Nephron (organoid): Measurements from ENCODE around the gene PPP6R2.

Source experiments
- H3K27ac Mint-ChIP-seq, 3 experiments: 2 replicates each; pipeline ENCODE4 v1.8.0; 2020; ENCODE audit warnings: mixed read lengths in 3 of 3, mild to moderate bottlenecking in 2 of 3, moderate library complexity in 1 of 3
- H3K27me3 Mint-ChIP-seq: 2 replicates; pipeline ENCODE4 v1.8.0; 2021; ENCODE audit warnings: low read depth, mild to moderate bottlenecking, moderate library complexity, mixed read lengths
- H3K36me3 Mint-ChIP-seq: 2 replicates; pipeline ENCODE4 v1.8.0; 2020; ENCODE audit warnings: low read depth, mixed read lengths
- H3K4me1 Mint-ChIP-seq: 2 replicates; pipeline ENCODE4 v1.8.0; 2020; ENCODE audit warnings: mixed read lengths
- H3K4me3 Mint-ChIP-seq, 3 experiments: 2 replicates each; pipeline ENCODE4 v1.8.0; 2020; ENCODE audit warnings: mild to moderate bottlenecking in 3 of 3, mixed read lengths in 3 of 3, moderate library complexity in 2 of 3
- H3K9me3 Mint-ChIP-seq: 2 replicates; pipeline ENCODE4 v1.8.0; 2020; ENCODE audit warnings: mixed read lengths
- TF ChIP-seq, protein P1 (sequence below), 3 experiments: fragments of 200-600 bp; sonication (generic); IDR thresholded peaks; one replicate each; pipeline ENCODE4 v1.5.0; 2021; ENCODE audit warnings: antibody characterized with exemption in 3 of 3; ENCODE audit not compliant: unreplicated experiment in 3 of 3

The PPP6R2 gene

DNA sequence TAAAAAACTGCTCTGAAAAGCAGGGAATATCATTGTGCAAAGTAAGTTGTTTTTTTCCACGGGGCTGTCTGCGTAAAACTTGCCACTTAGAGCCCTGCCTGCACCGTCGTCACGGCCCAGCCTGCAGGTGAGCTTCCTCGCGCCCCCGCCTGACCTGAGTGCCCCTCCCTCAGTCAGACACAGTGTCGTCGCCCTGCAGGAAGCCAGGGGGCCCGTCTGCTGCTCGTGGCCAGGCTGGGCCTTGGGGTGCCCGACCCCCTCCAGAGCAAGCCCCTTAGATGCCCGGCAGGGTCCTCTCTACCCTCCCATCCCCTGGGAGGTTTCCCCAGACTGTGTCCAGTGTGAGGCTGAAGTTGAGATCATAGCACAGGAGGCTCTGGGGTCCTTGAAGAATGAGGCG, 100.1 kb downstream of the PPP6R2 start:
- Mint-ChIP-seq H3K9me3 (no peaks in the 10 kb centered on the region), H3K27me3 (no peaks in the 10 kb centered on the region), H3K4me1 (no peaks in the 10 kb centered on the region), H3K4me3 (no peak overlapping the region), H3K27ac (peak overlapping the region in 1 of 3 experiments; percentile 49), H3K36me3 (peaks cover 4% of the 10 kb centered on the region)
- TF ChIP-seq, protein P1, sequence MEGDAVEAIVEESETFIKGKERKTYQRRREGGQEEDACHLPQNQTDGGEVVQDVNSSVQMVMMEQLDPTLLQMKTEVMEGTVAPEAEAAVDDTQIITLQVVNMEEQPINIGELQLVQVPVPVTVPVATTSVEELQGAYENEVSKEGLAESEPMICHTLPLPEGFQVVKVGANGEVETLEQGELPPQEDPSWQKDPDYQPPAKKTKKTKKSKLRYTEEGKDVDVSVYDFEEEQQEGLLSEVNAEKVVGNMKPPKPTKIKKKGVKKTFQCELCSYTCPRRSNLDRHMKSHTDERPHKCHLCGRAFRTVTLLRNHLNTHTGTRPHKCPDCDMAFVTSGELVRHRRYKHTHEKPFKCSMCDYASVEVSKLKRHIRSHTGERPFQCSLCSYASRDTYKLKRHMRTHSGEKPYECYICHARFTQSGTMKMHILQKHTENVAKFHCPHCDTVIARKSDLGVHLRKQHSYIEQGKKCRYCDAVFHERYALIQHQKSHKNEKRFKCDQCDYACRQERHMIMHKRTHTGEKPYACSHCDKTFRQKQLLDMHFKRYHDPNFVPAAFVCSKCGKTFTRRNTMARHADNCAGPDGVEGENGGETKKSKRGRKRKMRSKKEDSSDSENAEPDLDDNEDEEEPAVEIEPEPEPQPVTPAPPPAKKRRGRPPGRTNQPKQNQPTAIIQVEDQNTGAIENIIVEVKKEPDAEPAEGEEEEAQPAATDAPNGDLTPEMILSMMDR (IDR thresholded peaks at IDR 0.05; ENCODE audit: unreplicated experiment in 3 of 3) = no peak

DNA sequence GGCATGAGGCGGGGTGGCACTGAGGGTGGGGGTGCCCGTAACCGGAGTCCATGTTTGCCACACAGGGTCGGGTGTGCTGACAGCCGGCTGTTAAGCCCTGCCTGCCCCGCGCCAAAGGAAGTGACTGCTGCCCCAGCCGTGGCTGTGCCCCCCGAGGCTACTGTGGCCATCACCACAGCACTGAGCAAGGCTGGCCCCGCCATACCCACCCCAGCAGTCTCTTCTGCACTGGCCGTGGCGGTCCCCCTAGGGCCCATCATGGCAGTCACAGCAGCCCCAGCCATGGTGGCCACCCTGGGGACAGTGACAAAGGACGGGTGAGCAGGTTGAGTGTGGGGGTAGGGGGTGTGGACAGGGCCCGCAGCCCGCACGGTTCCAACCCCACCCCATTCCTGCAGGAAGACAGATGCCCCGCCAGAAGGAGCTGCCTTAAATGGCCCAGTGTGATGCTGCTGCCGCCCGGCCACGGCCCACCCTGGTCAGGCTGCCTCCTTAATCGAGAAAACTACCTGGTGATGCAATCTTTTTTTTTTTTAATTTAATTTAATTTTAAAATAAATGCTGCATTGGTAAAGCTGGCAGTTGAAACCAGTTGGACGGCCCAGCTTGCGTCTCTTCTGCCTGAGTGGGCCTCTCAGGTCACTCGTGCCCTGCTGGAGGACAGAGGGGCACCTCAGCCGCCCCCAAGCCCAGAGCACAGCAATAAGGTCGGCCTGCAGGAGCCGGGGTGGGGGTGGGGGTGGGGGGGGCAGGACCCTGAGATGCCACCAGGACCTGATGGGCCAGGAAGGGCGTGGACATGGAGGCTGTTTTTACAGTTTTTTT, 100.9 kb downstream of the PPP6R2 start:
- H3K27me3 Mint-ChIP-seq = no peaks in the 10 kb centered on the region
- no peaks in the 10 kb centered on the region for H3K4me1 Mint-ChIP-seq
- TF ChIP-seq, protein P1 (IDR thresholded peaks at IDR 0.05; ENCODE audit: unreplicated experiment in 3 of 3) = no peak
- H3K36me3 Mint-ChIP-seq = peaks cover 12% of the 10 kb centered on the region
- no peak overlapping the region for H3K27ac Mint-ChIP-seq
- no peak overlapping the region for H3K4me3 Mint-ChIP-seq
- H3K9me3 Mint-ChIP-seq = no peaks in the 10 kb centered on the region

DNA sequence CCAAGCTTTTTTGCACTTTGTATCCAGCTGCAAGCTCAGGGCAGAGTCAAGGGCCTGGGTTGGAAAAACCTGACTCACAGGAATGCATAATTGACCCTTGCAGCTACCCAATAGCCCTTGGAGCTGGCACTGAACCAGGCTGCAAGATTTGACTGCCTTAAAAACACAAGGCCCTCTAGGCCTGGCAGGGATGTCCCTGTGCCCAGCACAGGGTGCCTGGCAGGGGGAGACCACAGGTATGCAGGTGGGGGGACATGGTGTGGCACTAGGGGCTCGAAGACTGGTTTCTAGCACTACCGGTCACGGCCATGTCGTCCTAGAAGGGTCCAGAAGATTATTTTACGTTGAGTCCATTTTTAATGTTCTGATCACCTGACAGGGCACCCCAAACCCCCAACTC, 101.5 kb downstream of the PPP6R2 start:
- Mint-ChIP-seq H3K4me1 (no peaks in the 10 kb centered on the region), H3K27me3 (no peaks in the 10 kb centered on the region), H3K9me3 (no peaks in the 10 kb centered on the region), H3K36me3 (peaks cover 18% of the 10 kb centered on the region), H3K27ac (no peak overlapping the region), H3K4me3 (no peak overlapping the region)
- TF ChIP-seq, protein P1 (IDR thresholded peaks at IDR 0.05; ENCODE audit: unreplicated experiment in 3 of 3) = no peak

DNA sequence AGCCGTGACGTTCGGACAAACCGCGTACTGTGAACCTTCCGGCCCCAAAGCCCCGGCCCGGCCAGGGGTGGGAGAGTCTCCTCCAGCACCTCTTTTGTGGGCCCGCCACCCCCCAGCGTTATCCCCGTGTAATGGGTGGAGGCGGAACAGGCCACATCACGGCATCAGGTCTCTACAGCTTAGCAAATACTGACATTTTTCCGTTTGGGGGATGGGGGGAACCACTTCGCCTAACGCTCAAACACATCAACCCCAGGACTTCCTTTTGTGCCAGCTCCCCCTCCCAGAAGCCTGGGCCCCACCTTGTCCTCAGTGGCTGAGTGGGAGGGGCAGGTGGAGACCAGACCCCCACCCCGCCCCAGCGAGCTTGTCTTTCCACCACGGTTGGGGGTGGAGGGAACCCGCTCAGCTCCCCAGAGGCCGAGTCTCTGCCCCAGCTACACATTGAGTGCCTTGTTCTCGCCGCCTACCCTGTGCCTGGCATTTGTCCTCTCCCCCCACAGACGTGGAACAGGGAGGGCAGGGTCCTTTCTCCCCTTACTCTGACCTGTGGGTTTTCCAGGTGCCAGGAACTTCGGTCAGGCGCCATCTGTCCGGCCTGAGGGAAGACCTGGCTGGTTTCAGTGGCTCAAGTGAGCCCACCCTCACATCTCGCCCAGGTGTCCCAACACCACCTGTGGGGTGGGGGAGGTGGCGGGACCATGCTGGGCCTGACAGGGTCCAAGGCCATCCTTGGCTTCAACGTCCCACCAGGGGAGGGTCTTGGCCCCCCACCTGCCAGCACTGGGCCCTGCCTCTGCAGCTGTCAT, 102.1 kb downstream of the PPP6R2 start:
- H3K27ac Mint-ChIP-seq = no peak overlapping the region
- TF ChIP-seq, protein P1 (IDR thresholded peaks at IDR 0.05; ENCODE audit: unreplicated experiment in 3 of 3) = no peak

DNA sequence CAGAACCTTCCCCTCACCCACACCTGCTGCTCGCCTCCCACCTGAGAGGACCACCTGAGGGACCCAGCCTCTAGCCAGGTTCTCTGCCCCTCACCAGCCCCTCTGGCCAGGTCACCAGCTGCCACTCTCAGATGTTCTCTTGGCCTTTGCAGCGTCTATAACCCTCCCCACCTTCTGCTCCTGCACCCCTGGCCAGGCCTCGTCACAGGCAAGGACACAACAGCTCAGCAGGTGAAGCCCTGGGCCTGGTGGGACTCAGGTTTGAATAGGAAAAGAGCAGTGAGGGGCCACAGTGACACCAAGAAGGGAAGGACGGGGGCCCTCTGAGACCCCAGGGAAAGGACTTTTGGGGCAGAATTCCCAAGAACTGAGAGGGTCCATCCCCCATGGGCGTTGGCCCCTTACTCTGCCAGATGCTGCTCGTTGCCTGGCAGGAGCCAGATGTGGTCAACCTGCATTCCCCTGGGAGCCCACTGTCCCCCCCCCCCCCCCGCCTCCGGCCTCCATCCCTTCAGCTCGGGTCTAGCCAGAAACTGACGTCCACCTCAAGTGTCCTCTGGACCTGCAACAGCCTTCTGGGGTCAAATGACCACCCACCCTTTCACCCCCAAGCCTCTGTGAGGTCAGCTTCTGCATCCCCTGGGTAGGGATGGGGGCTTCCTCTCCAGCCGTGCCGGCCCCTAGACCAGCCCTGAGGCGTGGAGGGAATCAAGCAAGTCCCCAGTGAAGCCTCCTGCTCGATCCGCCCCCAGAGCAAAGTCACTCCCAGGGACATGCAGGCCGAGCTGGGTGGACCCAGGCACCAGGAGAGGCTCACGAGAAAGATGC, 103.0 kb downstream of the PPP6R2 start:
- H3K27me3 Mint-ChIP-seq = no peaks in the 10 kb centered on the region
- H3K27ac Mint-ChIP-seq = no peak overlapping the region
- H3K36me3 Mint-ChIP-seq = peaks cover 30% of the 10 kb centered on the region
- no peaks in the 10 kb centered on the region for H3K9me3 Mint-ChIP-seq
- no peak overlapping the region for H3K4me3 Mint-ChIP-seq
- no peaks in the 10 kb centered on the region for H3K4me1 Mint-ChIP-seq
- TF ChIP-seq, protein P1 (IDR thresholded peaks at IDR 0.05; ENCODE audit: unreplicated experiment in 3 of 3) = no peak

More for the DNA sequence above, 102.1 kb downstream of the PPP6R2 start:
- H3K4me3 Mint-ChIP-seq = no peak overlapping the region
- H3K4me1 Mint-ChIP-seq = no peaks in the 10 kb centered on the region
- H3K9me3 Mint-ChIP-seq = no peaks in the 10 kb centered on the region
- H3K27me3 Mint-ChIP-seq = no peaks in the 10 kb centered on the region
- peaks cover 22% of the 10 kb centered on the region for H3K36me3 Mint-ChIP-seq
